ENCODE data around the gene VAV1.

Gene VAV1

DNA sequence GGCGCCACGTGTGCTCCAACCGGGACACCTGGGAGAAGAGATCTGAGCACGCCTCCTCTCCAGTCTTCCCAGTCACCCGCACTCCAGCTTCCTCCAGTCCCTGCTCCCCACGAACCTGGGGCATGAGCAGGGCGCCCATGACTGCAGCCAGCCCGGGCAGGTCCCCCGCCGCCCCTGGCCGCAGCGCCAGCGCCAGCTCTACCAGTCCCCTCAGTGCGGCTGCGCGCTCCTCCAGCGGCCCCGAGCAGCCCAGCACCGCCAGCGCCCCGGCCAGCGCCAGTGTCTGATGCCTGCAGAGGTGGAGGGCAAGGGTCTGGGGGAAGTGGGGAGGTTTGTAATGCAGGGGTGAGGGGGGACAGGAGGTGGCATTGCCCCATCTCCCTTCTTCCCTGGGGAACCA is 18.4 kb upstream of the VAV1 start:
- peaks cover 15 to 40% of the 10 kb centered on the region in 2 experiments for H3K36me3 ChIP-seq (ENCODE audit: control insufficient read depth in 2 of 2, insufficient read depth in 1 of 2, low read length in 2 of 2)
- POLR2A ChIA-PET = interaction anchor here (0.7 kb wide), 1 partner anchor 10 kb away, joined by 3 read pairs; no protein-coding TSS in a partner anchor
- no peak for TF ChIP-seq ZNF175 (tag by site-specific recombination; IDR thresholded peaks at IDR 0.05)
- TF ChIP-seq ZNF202 (tag by site-specific recombination; IDR thresholded peaks at IDR 0.05; ENCODE audit: borderline replicate concordance) = no peak
- no peak for TF ChIP-seq ZBTB8A (tag by site-specific recombination; IDR thresholded peaks at IDR 0.05)
- TF ChIP-seq, protein P1, sequence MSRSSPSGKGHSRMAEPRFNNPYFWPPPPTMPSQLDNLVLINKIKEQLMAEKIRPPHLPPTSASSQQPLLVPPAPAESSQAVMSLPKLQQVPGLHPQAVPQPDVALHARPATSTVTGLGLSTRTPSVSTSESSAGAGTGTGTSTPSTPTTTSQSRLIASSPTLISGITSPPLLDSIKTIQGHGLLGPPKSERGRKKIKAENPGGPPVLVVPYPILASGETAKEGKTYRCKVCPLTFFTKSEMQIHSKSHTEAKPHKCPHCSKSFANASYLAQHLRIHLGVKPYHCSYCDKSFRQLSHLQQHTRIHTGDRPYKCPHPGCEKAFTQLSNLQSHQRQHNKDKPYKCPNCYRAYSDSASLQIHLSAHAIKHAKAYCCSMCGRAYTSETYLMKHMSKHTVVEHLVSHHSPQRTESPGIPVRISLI (tag by site-specific recombination; IDR thresholded peaks at IDR 0.05) = no peak
- TF ChIP-seq ZNF701 (tag by site-specific recombination; IDR thresholded peaks at IDR 0.05) = no peak
- TF ChIP-seq ZNF629 (tag by site-specific recombination; IDR thresholded peaks at IDR 0.05) = no peak
- TF ChIP-seq, protein P2, sequence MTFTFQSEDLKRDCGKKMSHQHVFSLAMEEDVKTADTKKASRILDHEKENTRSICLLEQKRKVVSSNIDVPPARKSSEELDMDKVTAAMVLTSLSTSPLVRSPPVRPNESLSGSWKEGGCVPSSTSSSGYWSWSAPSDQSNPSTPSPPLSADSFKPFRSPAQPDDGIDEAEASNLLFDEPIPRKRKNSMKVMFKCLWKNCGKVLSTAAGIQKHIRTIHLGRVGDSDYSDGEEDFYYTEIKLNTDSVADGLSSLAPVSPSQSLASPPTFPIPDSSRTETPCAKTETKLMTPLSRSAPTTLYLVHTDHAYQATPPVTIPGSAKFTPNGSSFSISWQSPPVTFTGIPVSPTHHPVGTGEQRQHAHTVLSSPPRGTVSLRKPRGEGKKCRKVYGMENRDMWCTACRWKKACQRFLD (tag by site-specific recombination; IDR thresholded peaks at IDR 0.05) = no peak
- no peak for TF ChIP-seq KLF9 (tag by site-specific recombination; IDR thresholded peaks at IDR 0.05; ENCODE audit: low read depth)
- TF ChIP-seq ZNF155 (tag by site-specific recombination; IDR thresholded peaks at IDR 0.05) = no peak
- TF ChIP-seq ZFHX2 (tag by site-specific recombination; conservative IDR thresholded peaks at IDR 0.05) = no peak
- no peak for TF ChIP-seq ZFP3 (tag by site-specific recombination; IDR thresholded peaks at IDR 0.05; ENCODE audit: low read depth)
- no peak overlapping the region for H3K4me3 ChIP-seq (ENCODE audit: low read depth, low read length)
- H3K4me1 ChIP-seq (ENCODE audit: control insufficient read depth, insufficient read depth, low read length) = no peaks in the 10 kb centered on the region
- no peak overlapping the region for H3K27ac ChIP-seq (ENCODE audit: extremely low read depth, low read depth, low read length)
- CTCF ChIA-PET = no interaction called here
- no peaks in the 10 kb centered on the region for H3K9me3 ChIP-seq (ENCODE audit: control insufficient read depth, insufficient read depth, low read depth, low read length)

DNA sequence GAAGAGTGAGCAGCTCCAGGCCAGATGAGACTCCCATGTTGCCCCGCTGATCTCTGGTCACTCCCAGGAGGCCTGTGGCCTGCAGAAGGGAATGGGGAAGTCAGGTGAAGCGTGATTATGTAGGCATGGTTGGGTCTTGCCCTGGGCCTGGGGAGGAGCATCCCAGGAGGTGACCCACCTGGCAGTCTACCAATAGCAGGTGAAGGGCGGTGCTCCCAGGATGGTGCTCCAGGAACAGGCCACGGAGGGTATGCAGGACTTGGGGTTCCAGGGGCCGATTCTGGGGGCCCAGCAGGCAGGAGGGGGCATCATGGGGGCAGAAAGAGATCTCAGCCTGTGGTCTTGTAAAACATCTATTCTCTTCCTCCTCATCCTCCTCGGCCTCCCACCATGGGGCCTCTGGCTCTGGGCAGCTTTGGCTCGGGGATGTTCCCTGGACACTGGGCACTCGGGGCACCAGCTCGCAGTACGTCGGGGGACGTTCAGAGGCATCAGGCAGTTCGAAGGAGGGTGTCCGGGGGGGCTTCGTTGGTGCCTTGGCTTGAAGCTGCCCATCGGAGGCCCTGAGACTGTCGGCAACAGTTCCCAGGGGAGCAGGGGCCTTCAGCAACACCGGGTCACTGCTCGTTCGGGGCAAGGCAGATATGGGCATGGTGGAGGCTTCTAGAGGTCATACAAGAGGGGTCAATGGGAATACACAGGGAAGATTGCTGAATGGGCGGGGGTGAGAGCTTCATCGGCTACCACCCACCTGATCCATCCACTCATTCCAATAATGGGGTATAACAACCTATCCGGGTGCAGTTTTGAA is 17.6 kb upstream of the VAV1 start:
- Histone ChIP-seq H3K4me1 (ENCODE audit: control insufficient read depth, insufficient read depth, low read length) (no peaks in the 10 kb centered on the region), H3K27ac (ENCODE audit: extremely low read depth, low read depth, low read length) (no peak overlapping the region), H3K9me3 (ENCODE audit: control insufficient read depth, insufficient read depth, low read depth, low read length) (no peaks in the 10 kb centered on the region), H3K36me3 (ENCODE audit: control insufficient read depth in 2 of 2, insufficient read depth in 1 of 2, low read length in 2 of 2) (peaks cover 9 to 33% of the 10 kb centered on the region in 2 experiments; a peak in 2 of 3 replicates), H3K4me3 (ENCODE audit: low read depth, low read length) (no peak overlapping the region)
- TF ChIP-seq ZNF354C (tag by site-specific recombination; IDR thresholded peaks at IDR 0.05; ENCODE audit: borderline replicate concordance, low read depth) = no peak
- TF ChIP-seq ZNF23 (tag by site-specific recombination; IDR thresholded peaks at IDR 0.05; ENCODE audit: borderline replicate concordance) = no peak
- TF ChIP-seq KLF7 (tag by site-specific recombination; IDR thresholded peaks at IDR 0.05; ENCODE audit: borderline replicate concordance) = no peak
- no peak for TF ChIP-seq ZNF19 (tag by site-specific recombination; IDR thresholded peaks at IDR 0.05; ENCODE audit: low read depth)
- no peak for TF ChIP-seq ZNF561 (tag by site-specific recombination; IDR thresholded peaks at IDR 0.05; ENCODE audit: borderline replicate concordance)
- TF ChIP-seq ZNF37A (tag by site-specific recombination; IDR thresholded peaks at IDR 0.05) = no peak
- TF ChIP-seq ZNF157 (tag by site-specific recombination; IDR thresholded peaks at IDR 0.05) = no peak
- no peak for TF ChIP-seq ZNF350 (tag by site-specific recombination; IDR thresholded peaks at IDR 0.05)
- no peak for TF ChIP-seq ZNF621 (tag by site-specific recombination; IDR thresholded peaks at IDR 0.05)
- TF ChIP-seq ZBTB7A (tag by site-specific recombination; IDR thresholded peaks at IDR 0.05; ENCODE audit: low read depth) = no peak
- TF ChIP-seq, protein P3, sequence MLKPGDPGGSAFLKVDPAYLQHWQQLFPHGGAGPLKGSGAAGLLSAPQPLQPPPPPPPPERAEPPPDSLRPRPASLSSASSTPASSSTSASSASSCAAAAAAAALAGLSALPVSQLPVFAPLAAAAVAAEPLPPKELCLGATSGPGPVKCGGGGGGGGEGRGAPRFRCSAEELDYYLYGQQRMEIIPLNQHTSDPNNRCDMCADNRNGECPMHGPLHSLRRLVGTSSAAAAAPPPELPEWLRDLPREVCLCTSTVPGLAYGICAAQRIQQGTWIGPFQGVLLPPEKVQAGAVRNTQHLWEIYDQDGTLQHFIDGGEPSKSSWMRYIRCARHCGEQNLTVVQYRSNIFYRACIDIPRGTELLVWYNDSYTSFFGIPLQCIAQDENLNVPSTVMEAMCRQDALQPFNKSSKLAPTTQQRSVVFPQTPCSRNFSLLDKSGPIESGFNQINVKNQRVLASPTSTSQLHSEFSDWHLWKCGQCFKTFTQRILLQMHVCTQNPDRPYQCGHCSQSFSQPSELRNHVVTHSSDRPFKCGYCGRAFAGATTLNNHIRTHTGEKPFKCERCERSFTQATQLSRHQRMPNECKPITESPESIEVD (tag by site-specific recombination; IDR thresholded peaks at IDR 0.05) = no peak
- TF ChIP-seq ZNF768 (tag by site-specific recombination; IDR thresholded peaks at IDR 0.05) = no peak
- no peak for TF ChIP-seq ZNF274 (IDR thresholded peaks at IDR 0.05; ENCODE audit: low read length)
- no peak for TF ChIP-seq ZNF274 (tag by site-specific recombination; IDR thresholded peaks at IDR 0.05; ENCODE audit: borderline replicate concordance)
- TF ChIP-seq ZNF266 (tag by site-specific recombination; IDR thresholded peaks at IDR 0.05; ENCODE audit: low read depth) = no peak
- no peak for TF ChIP-seq ZNF2 (tag by site-specific recombination; IDR thresholded peaks at IDR 0.05)
- TF ChIP-seq, protein P4, sequence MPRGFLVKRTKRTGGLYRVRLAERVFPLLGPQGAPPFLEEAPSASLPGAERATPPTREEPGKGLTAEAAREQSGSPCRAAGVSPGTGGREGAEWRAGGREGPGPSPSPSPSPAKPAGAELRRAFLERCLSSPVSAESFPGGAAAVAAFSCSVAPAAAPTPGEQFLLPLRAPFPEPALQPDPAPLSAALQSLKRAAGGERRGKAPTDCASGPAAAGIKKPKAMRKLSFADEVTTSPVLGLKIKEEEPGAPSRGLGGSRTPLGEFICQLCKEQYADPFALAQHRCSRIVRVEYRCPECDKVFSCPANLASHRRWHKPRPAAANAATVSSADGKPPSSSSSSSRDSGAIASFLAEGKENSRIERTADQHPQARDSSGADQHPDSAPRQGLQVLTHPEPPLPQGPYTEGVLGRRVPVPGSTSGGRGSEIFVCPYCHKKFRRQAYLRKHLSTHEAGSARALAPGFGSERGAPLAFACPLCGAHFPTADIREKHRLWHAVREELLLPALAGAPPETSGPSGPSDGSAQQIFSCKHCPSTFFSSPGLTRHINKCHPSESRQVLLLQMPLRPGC (tag by site-specific recombination; IDR thresholded peaks at IDR 0.05) = no peak
- TF ChIP-seq ZBTB20 (tag by site-specific recombination; IDR thresholded peaks at IDR 0.05) = no peak
- TF ChIP-seq KLF16 (tag by site-specific recombination; IDR thresholded peaks at IDR 0.05) = no peak
- CTCF ChIA-PET = no interaction called here
- POLR2A ChIA-PET = interaction anchor here (0.7 to 1.1 kb wide), 2 partner anchors 11 to 12 kb away, joined by 3 read pairs; partner anchors contain the start of gene SH2D3A

Data from HEK293 (cell line).